ENCODE measurements around the gene SPATA6. TPM values are rescaled to one million over a fixed set of nuclear protein-coding genes. Genes with fewer than 3 reads are reported as not detected.

The SPATA6 gene
- total and polyA plus RNA-seq, 2 of the 8 experiments (the other 6 are each of a cell fraction or from before 2014, with no cell fraction given) = 2.4 to 17.2 TPM

DNA sequence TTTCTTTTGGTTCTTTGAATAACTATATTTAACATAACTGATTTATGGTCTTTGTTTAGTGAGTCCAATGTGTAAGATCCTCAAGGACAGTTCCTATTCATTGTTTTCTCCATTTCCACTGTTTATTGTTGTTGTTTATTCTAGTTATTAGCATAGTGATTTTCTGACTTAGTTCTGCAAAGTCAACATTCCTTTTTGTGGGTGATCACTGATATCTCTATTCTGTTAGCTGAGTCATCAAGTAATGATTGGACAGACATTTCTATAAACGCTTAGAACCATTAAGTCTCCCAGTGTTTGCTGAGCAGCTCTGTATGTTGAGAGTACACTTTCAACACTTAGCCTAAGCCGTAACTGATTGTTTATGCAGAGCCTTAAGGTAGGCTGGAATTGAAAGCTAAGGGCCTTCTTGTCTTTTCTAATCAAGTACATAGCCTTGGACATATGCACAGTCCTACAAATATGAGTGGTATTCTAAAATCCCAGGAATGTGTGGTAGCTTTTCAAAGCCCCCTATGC, 162.4 kb downstream of the SPATA6 start:
- Histone ChIP-seq H4K91ac (replicated peaks; ENCODE audit: insufficient read length, low read length) (no peak overlapping the region), H3K14ac (ENCODE audit: insufficient read length) (no peak overlapping the region), H2BK20ac (ENCODE audit: low read length) (no peak overlapping the region), H3K56ac (replicated peaks; ENCODE audit: insufficient read length, low read depth, low read length) (no peak overlapping the region), H3K18ac (ENCODE audit: extremely low read depth, low read length) (no peak overlapping the region), H3K36me3 (ENCODE audit: control insufficient read depth in 2 of 4, insufficient read depth in 4 of 4, low read length in 3 of 4) (no peaks in the 10 kb centered on the region), H2BK15ac (ENCODE audit: low read length) (no peak overlapping the region), H3K23me2 (ENCODE audit: low read depth, low read length) (no peaks in the 10 kb centered on the region), H4K8ac (ENCODE audit: extremely low read depth, insufficient read depth, low read length) (no peak overlapping the region), H3K27me3 (replicated peaks in 1 of 4; ENCODE audit: control insufficient read depth in 3 of 4, extremely low read depth in 1 of 4, insufficient read depth in 3 of 4, low read length in 3 of 4) (no peaks in the 10 kb centered on the region), H4K20me1 (replicated peaks in 1 of 2; ENCODE audit: control insufficient read depth in 1 of 2, insufficient read depth in 2 of 2, low read length in 2 of 2) (no peaks in the 10 kb centered on the region), H2AFZ (ENCODE audit: low read length) (no peak overlapping the region), H2AK5ac (ENCODE audit: low read depth, low read length) (no peak overlapping the region), H3K9ac (replicated peaks in 1 of 4; ENCODE audit: extremely low read depth in 1 of 4, low read depth in 3 of 4, low read length in 3 of 4) (no peak overlapping the region), H3K4me1 (replicated peaks in 1 of 4; ENCODE audit: control insufficient read depth in 3 of 4, insufficient read depth in 4 of 4, low read length in 3 of 4) (no peaks in the 10 kb centered on the region), H3K79me2 (ENCODE audit: control insufficient read depth in 1 of 2, insufficient read depth in 2 of 2, low read length in 2 of 2) (no peaks in the 10 kb centered on the region), H3K4me2 (ENCODE audit: insufficient read depth in 1 of 2, low read depth in 2 of 2, low read length in 2 of 2) (no peak overlapping the region), H3K27ac (ENCODE audit: low read depth, low read length) (no peak overlapping the region), H2BK120ac (replicated peaks; ENCODE audit: low read depth, low read length) (no peak overlapping the region), H3K79me1 (ENCODE audit: low read depth, low read length) (no peaks in the 10 kb centered on the region), H4K5ac (ENCODE audit: insufficient read length, low read depth, low read length) (no peak overlapping the region), H2BK5ac (ENCODE audit: low read depth, low read length) (no peak overlapping the region), H3K4ac (replicated peaks; ENCODE audit: insufficient read length, low read depth, low read length) (no peak overlapping the region), H2BK12ac (ENCODE audit: low read depth, low read length) (no peak overlapping the region), H3K4me3 (ENCODE audit: extremely low read depth in 1 of 4, insufficient read depth in 2 of 4, low read depth in 3 of 4, low read length in 4 of 4) (no peak overlapping the region), H3K23ac (ENCODE audit: insufficient read length) (no peak overlapping the region), H3K9me3 (ENCODE audit: insufficient read depth in 2 of 2, low read depth in 1 of 2, low read length in 1 of 2) (peaks cover 3 to 9% of the 10 kb centered on the region in 2 experiments; a peak in 1 of 4 replicates)
- CTCF ChIA-PET (ENCODE audit: partially characterized antibody) = no interaction called here
- FAIRE-seq = no peak
- no peak for DNase-seq (ENCODE audit: low read depth in 1 of 2, low spot score in 2 of 2)
- POLR2A ChIA-PET (ENCODE audit: partially characterized antibody) = no interaction called here
- WGBS, 2 experiments (ENCODE audit: extremely low coverage in 1 of 2, insufficient coverage in 1 of 2, insufficient read length in 1 of 2, insufficient replicate concordance in 2 of 2, low coverage in 1 of 2, low lambda C conversion rate in 2 of 2, missing lambda C conversion rate in 1 of 2) = 79% methylated on average over 2 of the region's 2 CpGs; no CpG with 5 or more reads in 1 of the 2 experiments
- TF ChIP-seq SAP30 (IDR thresholded peaks at IDR 0.05; ENCODE audit: insufficient read depth, insufficient replicate concordance, low read length) = no peak
- TF ChIP-seq, protein P1, sequence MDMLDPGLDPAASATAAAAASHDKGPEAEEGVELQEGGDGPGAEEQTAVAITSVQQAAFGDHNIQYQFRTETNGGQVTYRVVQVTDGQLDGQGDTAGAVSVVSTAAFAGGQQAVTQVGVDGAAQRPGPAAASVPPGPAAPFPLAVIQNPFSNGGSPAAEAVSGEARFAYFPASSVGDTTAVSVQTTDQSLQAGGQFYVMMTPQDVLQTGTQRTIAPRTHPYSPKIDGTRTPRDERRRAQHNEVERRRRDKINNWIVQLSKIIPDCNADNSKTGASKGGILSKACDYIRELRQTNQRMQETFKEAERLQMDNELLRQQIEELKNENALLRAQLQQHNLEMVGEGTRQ (IDR thresholded peaks at IDR 0.05; ENCODE audit: low read length) = no peak
- TF ChIP-seq, protein P2, sequence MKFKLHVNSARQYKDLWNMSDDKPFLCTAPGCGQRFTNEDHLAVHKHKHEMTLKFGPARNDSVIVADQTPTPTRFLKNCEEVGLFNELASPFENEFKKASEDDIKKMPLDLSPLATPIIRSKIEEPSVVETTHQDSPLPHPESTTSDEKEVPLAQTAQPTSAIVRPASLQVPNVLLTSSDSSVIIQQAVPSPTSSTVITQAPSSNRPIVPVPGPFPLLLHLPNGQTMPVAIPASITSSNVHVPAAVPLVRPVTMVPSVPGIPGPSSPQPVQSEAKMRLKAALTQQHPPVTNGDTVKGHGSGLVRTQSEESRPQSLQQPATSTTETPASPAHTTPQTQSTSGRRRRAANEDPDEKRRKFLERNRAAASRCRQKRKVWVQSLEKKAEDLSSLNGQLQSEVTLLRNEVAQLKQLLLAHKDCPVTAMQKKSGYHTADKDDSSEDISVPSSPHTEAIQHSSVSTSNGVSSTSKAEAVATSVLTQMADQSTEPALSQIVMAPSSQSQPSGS (IDR thresholded peaks at IDR 0.05; ENCODE audit: low read length) = no peak
- TF ChIP-seq, protein P3, sequence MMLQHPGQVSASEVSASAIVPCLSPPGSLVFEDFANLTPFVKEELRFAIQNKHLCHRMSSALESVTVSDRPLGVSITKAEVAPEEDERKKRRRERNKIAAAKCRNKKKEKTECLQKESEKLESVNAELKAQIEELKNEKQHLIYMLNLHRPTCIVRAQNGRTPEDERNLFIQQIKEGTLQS (IDR thresholded peaks at IDR 0.05; ENCODE audit: insufficient read depth, low read depth, low read length) = no peak
- TF ChIP-seq RNF2 (IDR thresholded peaks at IDR 0.05; ENCODE audit: borderline replicate concordance, low read depth, low read length, missing control alignments, poor library complexity, severe bottlenecking) = no peak
- no peak for TF ChIP-seq BACH1 (IDR thresholded peaks at IDR 0.05; ENCODE audit: low read length)

All from H1 (cell line).